ENCODE measurements around the gene CSNK2B. TPM values are rescaled to one million over a fixed set of nuclear protein-coding genes. Genes with fewer than 3 reads are reported as not detected.

The CSNK2B gene
- total and polyA plus RNA-seq, 10 of the 15 experiments (the other 5 are each of a cell fraction or from before 2014, with no cell fraction given), result 56.3 to 405 (median 286) TPM

GRCh38 chr6:31659649-31660380 lies 6.1 kb upstream of the CSNK2B start (continued):
- TF ChIP-seq MTA2 (IDR thresholded peaks at IDR 0.05; ENCODE audit: low read depth), result peak; percentile 17; the same call in 1 of the 2 replicates

GRCh38 chr6:31660381-31661261 lies 5.3 kb upstream of the CSNK2B start, which contains the start of gene C6orf47:
Gene C6orf47 (minus strand): TSS chr6:31660778. CDS start chr6:31659947, 831 bp downstream.
- BruUV-seq (replicated peaks), result TSS peak; percentile 67
- no peak for FAIRE-seq
- TF ChIP-seq STAT3 (IDR thresholded peaks at IDR 0.05; ENCODE audit: low read depth, low read length) (no peak), FOXK2 (IDR thresholded peaks at IDR 0.05) (no peak), HDAC2 (IDR thresholded peaks at IDR 0.05) (no peak), DPF2 (IDR thresholded peaks at IDR 0.05) (no peak; the same call in 1 of the 2 replicates), E4F1 (IDR thresholded peaks at IDR 0.05; ENCODE audit: borderline replicate concordance, partially characterized antibody) (no peak), TCF3 (IDR thresholded peaks at IDR 0.05; ENCODE audit: borderline replicate concordance, insufficient read depth, low read depth, low read length) (0 out of 2 replicates have a peak, but pooled peaks have one; percentile 54), ZZZ3 (IDR thresholded peaks at IDR 0.05; ENCODE audit: control insufficient read depth, insufficient read length, low read depth) (no peak), NBN (IDR thresholded peaks at IDR 0.05) (no peak), ASH2L (IDR thresholded peaks at IDR 0.05; ENCODE audit: borderline replicate concordance, low read depth) (no peak), CREB1 (IDR thresholded peaks at IDR 0.05; ENCODE audit: low read depth) (no peak), PML (IDR thresholded peaks at IDR 0.05; ENCODE audit: low read length) (peak; percentile 93), HDAC6 (IDR thresholded peaks at IDR 0.05; ENCODE audit: unreplicated experiment) (peak; percentile 42), JUNB (IDR thresholded peaks at IDR 0.05) (no peak), SRF (IDR thresholded peaks at IDR 0.05; ENCODE audit: low read depth in 2 of 2, low read length in 2 of 2) (no peak)

More at GRCh38 chr6:31660381-31661261, 5.3 kb upstream of the CSNK2B start, which contains the start of gene C6orf47:
- H3K9me3 ChIP-seq (replicated peaks; ENCODE audit: control insufficient read depth, insufficient read depth, low read length), result no peaks in the 10 kb centered on the region; the same call in 2 of the 3 replicates
- in situ Hi-C loops (cut with MboI), result no loop called here
- DNase-seq (ENCODE audit: low read depth, low spot score) (no peak), ATAC-seq (peak; percentile 86)
- ChIA-PET CTCF (interaction anchor here (0.9 to 2.2 kb wide), 5 partner anchors 8 to 172 kb away, joined by 3 to 19 read pairs (median 4); partner anchors contain the start of genes BAG6 and DDX39B), SMC1A (ENCODE audit: uncharacterized antibody, unreplicated experiment) (interaction anchor here (0.7 to 2.5 kb wide), 5 partner anchors 8 to 80 kb away, joined by 3 to 14 read pairs (median 6); partner anchors contain the start of gene BAG6), POLR2A (interaction anchor here (0.7 to 5.9 kb wide), 12 partner anchors 7 to 166 kb away, joined by 3 to 107 read pairs (median 4); partner anchors contain the start of genes APOM, BAG6, CLIC1 and MSH5), RAD21 (ENCODE audit: unreplicated experiment) (interaction anchor here (0.6 to 2.1 kb wide), 10 partner anchors 8 to 241 kb away, joined by 3 to 8 read pairs (median 4); partner anchors contain the start of genes AIF1, BAG6, CLIC1 and NEU1)
- H4K20me1 ChIP-seq (ENCODE audit: control insufficient read depth, insufficient read depth), result no peaks in the 10 kb centered on the region
- H3K27ac ChIP-seq (ENCODE audit: control insufficient read depth, insufficient read depth), result peak within 1 kb of the TSS; percentile 94
- H3K4me2 ChIP-seq (ENCODE audit: control insufficient read depth, insufficient read depth), result peak within 1 kb of the TSS; percentile 99
- peaks cover 42% of the 10 kb centered on the region for H3K4me1 ChIP-seq (ENCODE audit: control insufficient read depth, insufficient read depth, low read length)
- WGBS (ENCODE audit: insufficient coverage, insufficient replicate concordance, low lambda C conversion rate, missing lambda C conversion rate), result under 1% methylated on average over 51 of the region's 52 CpGs
- H3K27me3 ChIP-seq (replicated peaks in 1 of 2; ENCODE audit: control insufficient read depth in 2 of 2, insufficient read depth in 2 of 2, low read length in 1 of 2), result no peaks in the 10 kb centered on the region
- H3K9ac ChIP-seq (ENCODE audit: control insufficient read depth, insufficient read depth, low read length), result peak within 1 kb of the TSS; percentile 95
- H3K79me2 ChIP-seq (ENCODE audit: control insufficient read depth, insufficient read depth, low read length), result peaks cover 60% of the 10 kb centered on the region
- peaks cover 0 to 12% of the 10 kb centered on the region in 2 experiments for H3K36me3 ChIP-seq (ENCODE audit: control insufficient read depth in 2 of 2, insufficient read depth in 2 of 2, low read length in 1 of 2)
- intact Hi-C loops (cut with micrococcal nuclease; ENCODE audit: unreplicated experiment), result no loop called here
- peak within 1 kb of the TSS; percentile 79 for H3K4me3 ChIP-seq
- H2AFZ ChIP-seq (ENCODE audit: control insufficient read depth, low read depth, low read length), result peak within 1 kb of the TSS; percentile 36; the same call in 1 of the 2 replicates
